Prostate gland (tissue), 2 donors: ENCODE results near the gene C2CD3.

Source experiments
- CTCF ChIP-seq, 4 experiments: fragments of 200-600 bp in 2 of 4; fragments of 450-650 bp in 2 of 4; sonication (generic) in 2 of 4; IDR thresholded peaks; 1 replicate in 3 of 4; 2 replicates in 1 of 4; pipeline ENCODE4 v1.5.1; 2016 to 2019; ENCODE audit warnings: antibody characterized with exemption in 4 of 4, mild to moderate bottlenecking in 2 of 4, moderate library complexity in 2 of 4
- POLR2AphosphoS5 ChIP-seq: sonication (generic); formaldehyde crosslinking; IDR thresholded peaks from one replicate; pipeline ENCODE4 v1.6.1; 2017; ENCODE audit warnings: antibody characterized with exemption

GRCh38 chr11:74138572-74138971, 32.2 kb downstream of the C2CD3 start:
- TF ChIP-seq CTCF (IDR thresholded peaks at IDR 0.05) = no peak
- TF ChIP-seq POLR2AphosphoS5 = peak; percentile 98
